PC-9 (cell line): ENCODE data around the gene RIMKLB. TPM values are rescaled to one million over a fixed set of nuclear protein-coding genes. Genes with fewer than 3 reads are reported as not detected.

Experiments
- BruUV-seq: library from RNA; stranded (reverse); fragments of 400-500 nt; replicated peaks from 2 replicates; lab custom pipeline; 2021; lab: Mats Ljungman, UMichigan
- CTCF ChIA-PET: fragments of 300-600 bp; sonication (Branson Sonifier 250); formaldehyde crosslinking; loops from one replicate; lab custom pipeline; 2022; ENCODE audit warnings: antibody characterized with exemption; lab: Charles Lee
- POLR2A ChIA-PET: fragments of 300-600 bp; sonication (Branson Sonifier 250); formaldehyde crosslinking; loops from one replicate; lab custom pipeline; 2022; ENCODE audit warnings: antibody characterized with exemption; ENCODE audit not compliant: unreplicated experiment; lab: Charles Lee
- DNase-seq, 2 experiments: peaks; one replicate each; pipeline versions ENCODE4 v3.0.0 to v3.0.0-alpha.2; 2015 to 2022; ENCODE audit warnings: mixed read lengths in 1 of 2
- H2AFZ ChIP-seq: fragments of 200-600 bp; sonication (generic); 2 replicates; pipeline ENCODE4 v1.8.1; 2017; ENCODE audit warnings: antibody characterized with exemption
- H3F3A ChIP-seq: fragments of 200-600 bp; sonication (generic); 2 replicates; pipeline ENCODE4 v1.8.1; 2017; ENCODE audit warnings: antibody characterized with exemption, mild to moderate bottlenecking, low read depth; ENCODE audit not compliant: insufficient read depth
- H3K27ac ChIP-seq: fragments of 200-600 bp; sonication (generic); 2 replicates; pipeline ENCODE4 v1.6.1; 2016; ENCODE audit warnings: mixed run types
- H3K27me3 ChIP-seq: fragments of 200-600 bp; sonication (generic); 2 replicates; pipeline ENCODE4 v1.6.1; 2016; ENCODE audit warnings: low read depth, mixed run types; ENCODE audit not compliant: insufficient read depth
- H3K36me3 ChIP-seq: fragments of 200-600 bp; sonication (generic); 2 replicates; pipeline ENCODE4 v1.6.1; 2016; ENCODE audit warnings: low read depth, mixed run types
- H3K4me1 ChIP-seq: fragments of 200-600 bp; sonication (generic); replicated peaks from 2 replicates; pipeline ENCODE4 v1.6.1; 2016; ENCODE audit warnings: mixed run types; ENCODE audit not compliant: insufficient read depth
- H3K4me2 ChIP-seq: fragments of 200-600 bp; sonication (generic); 2 replicates; pipeline ENCODE4 v1.6.1; 2017; ENCODE audit warnings: mixed run types
- H3K4me3 ChIP-seq: fragments of 200-600 bp; sonication (generic); 2 replicates; pipeline ENCODE4 v1.6.1; 2016; ENCODE audit warnings: mixed run types
- H3K79me2 ChIP-seq: fragments of 200-600 bp; sonication (generic); 2 replicates; pipeline ENCODE4 v1.6.1; 2017; ENCODE audit warnings: low read depth, mixed run types
- H3K9me2 ChIP-seq: fragments of 200-600 bp; sonication (generic); 2 replicates; pipeline ENCODE4 v1.8.1; 2017; ENCODE audit warnings: mild to moderate bottlenecking; ENCODE audit not compliant: insufficient read depth
- H3K9me3 ChIP-seq: fragments of 200-600 bp; sonication (generic); 2 replicates; pipeline ENCODE4 v1.8.1; 2016; ENCODE audit warnings: low read depth; ENCODE audit not compliant: insufficient read depth
- H4K20me1 ChIP-seq: fragments of 200-600 bp; sonication (generic); 2 replicates; pipeline ENCODE4 v1.8.1; 2017; ENCODE audit not compliant: insufficient read depth
- CTCF ChIP-seq: fragments of 200-600 bp; sonication (generic); conservative IDR thresholded peaks from 2 replicates; pipeline ENCODE4 v1.6.1; 2017; ENCODE audit warnings: mixed run types, antibody characterized with exemption, mild to moderate bottlenecking, moderate library complexity
- EZH2 ChIP-seq: fragments of 200-600 bp; sonication (generic); IDR thresholded peaks from 2 replicates; pipeline ENCODE4 v1.8.0; 2017; ENCODE audit warnings: antibody characterized with exemption, low read depth
- intact Hi-C: fragments of 100-400 bp; cut with micrococcal nuclease; formaldehyde crosslinking; loops from one replicate; pipeline ENCODE4 v1.10.0; 2022; ENCODE audit not compliant: unreplicated experiment
- total RNA-seq: library from RNA; stranded (reverse); gene quantifications from 2 replicates; pipeline ENCODE4 v1.2.3, GENCODE V29; 2021

The RIMKLB gene
- total RNA-seq, 1 experiment from 2014 or later = 64.8 TPM

- no peak for TF ChIP-seq EZH2
- no peak for TF ChIP-seq CTCF
- intact Hi-C loops = no loop called here
- H2AFZ ChIP-seq = no peak overlapping the region
- no peak overlapping the region for H3K4me3 ChIP-seq
- no peaks in the 10 kb centered on the region for H3K79me2 ChIP-seq
- no peak for DNase-seq
- H3K27ac ChIP-seq = no peak overlapping the region
- no peaks in the 10 kb centered on the region for H3K9me2 ChIP-seq
- H3K4me1 ChIP-seq = no peaks in the 10 kb centered on the region
- no peaks in the 10 kb centered on the region for H3K9me3 ChIP-seq
- H3K4me2 ChIP-seq = no peak overlapping the region
- no peaks in the 10 kb centered on the region for H3K27me3 ChIP-seq
- CTCF ChIA-PET = no interaction called here
- no peaks in the 10 kb centered on the region for H3K36me3 ChIP-seq
- POLR2A ChIA-PET = no interaction called here
- no peaks in the 10 kb centered on the region for H3F3A ChIP-seq
- no TSS peak for BruUV-seq
- H4K20me1 ChIP-seq = no peaks in the 10 kb centered on the region
These were observed 133.3 kb downstream of the RIMKLB start for GRCh38 chr12:8831116-8831515.

GRCh38 chr12:8832500-8832899 lies 134.7 kb downstream of the RIMKLB start:
- Histone ChIP-seq H3K27ac (no peak overlapping the region), H3K27me3 (no peaks in the 10 kb centered on the region), H4K20me1 (no peaks in the 10 kb centered on the region), H3K4me2 (no peak overlapping the region), H3K4me3 (no peak overlapping the region), H3K9me2 (no peaks in the 10 kb centered on the region), H2AFZ (no peak overlapping the region), H3F3A (no peaks in the 10 kb centered on the region), H3K36me3 (no peaks in the 10 kb centered on the region), H3K79me2 (no peaks in the 10 kb centered on the region), H3K4me1 (no peaks in the 10 kb centered on the region), H3K9me3 (no peaks in the 10 kb centered on the region)
- no peak for DNase-seq
- ChIA-PET CTCF (no interaction called here), POLR2A (no interaction called here)
- TF ChIP-seq EZH2 (no peak), CTCF (no peak)
- no TSS peak for BruUV-seq
- intact Hi-C loops = no loop called here

Other genes starting within 250 kb of the RIMKLB start
- not detected in 2 replicates for gene CLEC6A, start 242.0 kb upstream of the RIMKLB start, total RNA-seq
- not detected in 2 replicates for gene CLEC4D, start 184.5 kb upstream of the RIMKLB start, total RNA-seq
- gene CLEC4E, start 157.1 kb upstream of the RIMKLB start, total RNA-seq = not detected in 2 replicates
- gene AICDA, start 85.1 kb upstream of the RIMKLB start, total RNA-seq = not detected in 2 replicates
- gene MFAP5, start 35.2 kb upstream of the RIMKLB start, total RNA-seq = 14.6 and 18.9 TPM in 2 replicates
- gene A2ML1, start 124.6 kb downstream of the RIMKLB start, total RNA-seq = 15.2 and 17.3 TPM in 2 replicates
- 40.7 and 50.9 TPM in 2 replicates for gene PHC1, start 216.5 kb downstream of the RIMKLB start, total RNA-seq